OCI-LY1 (cell line): ENCODE data around the gene HMGA1.

ENCODE experiments used
- H2AFZ ChIP-seq: fragments of 200-600 bp; sonication (generic), shearing (Covaris generic); 2 replicates; pipeline ENCODE4 v1.6.0; 2014; ENCODE audit warnings: antibody characterized with exemption, mild to moderate bottlenecking, low read length
- H3F3A ChIP-seq: fragments of 200-600 bp; sonication (generic), shearing (Covaris generic); 2 replicates; pipeline ENCODE4 v1.6.0; 2014; ENCODE audit warnings: mild to moderate bottlenecking, antibody characterized with exemption, low read length, moderate library complexity; ENCODE audit not compliant: insufficient read depth
- H3K27ac ChIP-seq: fragments of 200-600 bp; sonication (generic); 2 replicates; pipeline ENCODE4 v1.5.1; 2014; ENCODE audit warnings: low read length, mixed run types, mild to moderate bottlenecking, low read depth; ENCODE audit not compliant: poor library complexity, severe bottlenecking
- H3K27me3 ChIP-seq: fragments of 200-600 bp; sonication (generic); 2 replicates; pipeline ENCODE4 v1.6.0; 2014; ENCODE audit warnings: antibody characterized with exemption, mild to moderate bottlenecking, low read length, moderate library complexity; ENCODE audit not compliant: insufficient read depth
- H3K36me3 ChIP-seq: fragments of 200-600 bp; sonication (generic); 2 replicates; pipeline ENCODE4 v1.6.1; 2014; ENCODE audit warnings: mild to moderate bottlenecking, antibody characterized with exemption, low read length, moderate library complexity, mixed read lengths; ENCODE audit not compliant: insufficient read depth
- H3K4me1 ChIP-seq: fragments of 200-600 bp; sonication (generic); 2 replicates; pipeline ENCODE4 v1.5.1; 2014; ENCODE audit warnings: mild to moderate bottlenecking, low read length, moderate library complexity; ENCODE audit not compliant: insufficient read depth, severe bottlenecking
- H3K4me2 ChIP-seq: fragments of 200-600 bp; sonication (generic), shearing (Covaris generic); 2 replicates; pipeline ENCODE4 v1.6.1; 2014; ENCODE audit warnings: low read length
- H3K4me3 ChIP-seq: fragments of 200-600 bp; sonication (generic); 2 replicates; pipeline ENCODE4 v1.5.1; 2014; ENCODE audit warnings: low read length, low read depth, mild to moderate bottlenecking, mixed read lengths; ENCODE audit not compliant: poor library complexity, severe bottlenecking
- H3K79me2 ChIP-seq: fragments of 200-600 bp; shearing (Covaris generic); 2 replicates; pipeline ENCODE4 v1.6.1; 2016; ENCODE audit warnings: mixed run types, low read length, mixed read lengths; ENCODE audit not compliant: insufficient read depth
- H3K9ac ChIP-seq: fragments of 200-600 bp; sonication (generic), shearing (Covaris generic); 2 replicates; pipeline ENCODE4 v1.6.1; 2014; ENCODE audit warnings: mild to moderate bottlenecking, low read length, mixed read lengths
- H3K9me2 ChIP-seq: fragments of 200-600 bp; sonication (generic), shearing (Covaris generic); 2 replicates; pipeline ENCODE4 v1.6.1; 2014; ENCODE audit warnings: low read depth, mild to moderate bottlenecking, low read length, mixed read lengths
- H3K9me3 ChIP-seq: fragments of 200-600 bp; shearing (Covaris generic); 2 replicates; pipeline ENCODE4 v1.6.1; 2014; ENCODE audit warnings: low read length, mixed read lengths
- H4K20me1 ChIP-seq: fragments of 200-600 bp; sonication (generic), shearing (Covaris generic); 2 replicates; pipeline ENCODE4 v1.6.0; 2016; ENCODE audit warnings: mild to moderate bottlenecking, low read length; ENCODE audit not compliant: insufficient read depth
- EZH2 ChIP-seq: fragments of 200-600 bp; sonication (generic), shearing (Covaris generic); IDR thresholded peaks from 2 replicates; pipeline ENCODE4 v1.8.0; 2017; ENCODE audit warnings: borderline replicate concordance, mixed run types, mild to moderate bottlenecking, antibody characterized with exemption, low read length, moderate library complexity, mixed read lengths
- TF ChIP-seq, protein P1 (sequence below): fragments of 200-600 bp; sonication (generic), shearing (Covaris generic); IDR thresholded peaks from 2 replicates; pipeline ENCODE4 v1.5.1; 2017; ENCODE audit warnings: mild to moderate bottlenecking, antibody characterized with exemption, low read length, moderate library complexity, mixed read lengths

The HMGA1 gene

GRCh38 chr6:34274129-34274528 is 37.5 kb downstream of the HMGA1 start:
- no peak overlapping the region for H3K4me2 ChIP-seq

DNA sequence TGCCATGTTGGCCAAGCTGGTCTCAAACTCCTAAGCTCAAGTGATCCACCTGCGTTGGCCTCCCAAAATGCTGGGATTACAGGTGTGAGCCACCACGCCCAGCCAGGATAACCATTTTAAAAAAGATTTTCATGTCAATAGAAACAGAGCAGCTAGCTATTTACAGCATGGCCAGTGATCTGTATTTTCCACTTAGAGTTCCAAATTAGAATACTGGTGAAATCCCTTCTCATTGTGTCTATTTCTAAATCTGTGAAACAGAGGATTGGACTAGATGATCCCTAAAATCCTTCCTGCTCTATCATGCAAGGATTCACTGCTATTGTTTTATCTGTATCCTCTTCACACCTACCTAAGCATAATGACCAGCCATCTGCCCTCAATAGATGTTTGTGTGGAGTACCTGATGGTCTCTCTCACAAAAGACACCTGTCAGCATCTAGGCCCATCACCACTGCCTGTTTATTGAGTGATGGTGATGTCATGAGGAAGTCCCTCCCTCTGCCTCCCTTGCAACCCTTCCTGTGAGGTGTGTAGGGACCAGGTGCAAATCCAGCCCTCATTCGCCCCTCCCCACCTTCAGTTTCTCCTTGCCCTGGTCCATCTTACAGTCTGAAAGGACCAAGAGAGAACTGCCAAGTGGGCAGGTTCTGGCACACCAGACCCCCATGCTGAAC is 38.6 kb downstream of the HMGA1 start:
- TF ChIP-seq EZH2, result no peak
- TF ChIP-seq, protein P1, sequence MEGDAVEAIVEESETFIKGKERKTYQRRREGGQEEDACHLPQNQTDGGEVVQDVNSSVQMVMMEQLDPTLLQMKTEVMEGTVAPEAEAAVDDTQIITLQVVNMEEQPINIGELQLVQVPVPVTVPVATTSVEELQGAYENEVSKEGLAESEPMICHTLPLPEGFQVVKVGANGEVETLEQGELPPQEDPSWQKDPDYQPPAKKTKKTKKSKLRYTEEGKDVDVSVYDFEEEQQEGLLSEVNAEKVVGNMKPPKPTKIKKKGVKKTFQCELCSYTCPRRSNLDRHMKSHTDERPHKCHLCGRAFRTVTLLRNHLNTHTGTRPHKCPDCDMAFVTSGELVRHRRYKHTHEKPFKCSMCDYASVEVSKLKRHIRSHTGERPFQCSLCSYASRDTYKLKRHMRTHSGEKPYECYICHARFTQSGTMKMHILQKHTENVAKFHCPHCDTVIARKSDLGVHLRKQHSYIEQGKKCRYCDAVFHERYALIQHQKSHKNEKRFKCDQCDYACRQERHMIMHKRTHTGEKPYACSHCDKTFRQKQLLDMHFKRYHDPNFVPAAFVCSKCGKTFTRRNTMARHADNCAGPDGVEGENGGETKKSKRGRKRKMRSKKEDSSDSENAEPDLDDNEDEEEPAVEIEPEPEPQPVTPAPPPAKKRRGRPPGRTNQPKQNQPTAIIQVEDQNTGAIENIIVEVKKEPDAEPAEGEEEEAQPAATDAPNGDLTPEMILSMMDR, result no peak
- Histone ChIP-seq H3K4me3 (no peak overlapping the region), H3K79me2 (no peaks in the 10 kb centered on the region), H3K27ac (no peak overlapping the region), H3K4me2 (no peak overlapping the region), H3K36me3 (peaks cover 10% of the 10 kb centered on the region; the same call in 1 of the 2 replicates), H2AFZ (no peak overlapping the region), H4K20me1 (no peaks in the 10 kb centered on the region), H3K9me3 (no peaks in the 10 kb centered on the region), H3K27me3 (no peaks in the 10 kb centered on the region), H3K4me1 (no peaks in the 10 kb centered on the region), H3K9me2 (no peaks in the 10 kb centered on the region), H3F3A (no peaks in the 10 kb centered on the region), H3K9ac (no peak overlapping the region)

More at GRCh38 chr6:34274129-34274528, 37.5 kb downstream of the HMGA1 start:
- no peaks in the 10 kb centered on the region for H3F3A ChIP-seq
- H3K4me3 ChIP-seq, result no peak overlapping the region
- H3K9me2 ChIP-seq, result no peaks in the 10 kb centered on the region
- H3K27ac ChIP-seq, result no peak overlapping the region
- no peak overlapping the region for H3K9ac ChIP-seq
- H3K79me2 ChIP-seq, result no peaks in the 10 kb centered on the region
- no peaks in the 10 kb centered on the region for H3K4me1 ChIP-seq
- H3K27me3 ChIP-seq, result no peaks in the 10 kb centered on the region
- H2AFZ ChIP-seq, result no peak overlapping the region
- no peaks in the 10 kb centered on the region for H3K9me3 ChIP-seq
- no peaks in the 10 kb centered on the region for H4K20me1 ChIP-seq
- TF ChIP-seq, protein P1, result no peak
- TF ChIP-seq EZH2, result no peak
- 0 out of 2 replicates have a peak, but pooled peaks cover 1% of the 10 kb centered on the region for H3K36me3 ChIP-seq

DNA sequence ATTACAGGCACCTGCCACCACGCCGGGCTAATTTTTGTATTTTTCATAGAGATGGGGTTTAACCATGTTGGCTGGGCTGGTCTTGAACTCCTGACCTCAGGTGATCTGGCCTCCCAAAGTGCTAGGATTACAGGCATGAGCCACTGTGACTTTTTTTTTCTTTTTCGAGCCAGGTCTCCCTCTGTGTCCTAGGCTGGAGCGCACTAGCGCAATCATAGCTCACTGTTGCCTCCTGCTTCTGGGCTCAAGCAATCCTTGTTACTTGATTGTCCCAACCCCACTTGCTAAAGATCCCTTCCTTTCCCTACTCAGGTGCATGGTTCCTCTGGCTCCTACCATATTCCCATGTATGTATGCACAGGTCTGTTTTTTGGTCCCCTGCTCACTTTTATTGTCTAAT is 39.5 kb downstream of the HMGA1 start:
- Histone ChIP-seq H4K20me1 (no peaks in the 10 kb centered on the region), H3K79me2 (no peaks in the 10 kb centered on the region), H3K9me3 (no peaks in the 10 kb centered on the region), H3K4me1 (no peaks in the 10 kb centered on the region), H3K27me3 (no peaks in the 10 kb centered on the region), H2AFZ (no peak overlapping the region), H3K4me2 (no peak overlapping the region), H3K36me3 (peaks cover 10% of the 10 kb centered on the region; the same call in 1 of the 2 replicates), H3K27ac (no peak overlapping the region), H3K9me2 (no peaks in the 10 kb centered on the region), H3K4me3 (no peak overlapping the region), H3K9ac (no peak overlapping the region), H3F3A (no peaks in the 10 kb centered on the region)
- TF ChIP-seq, protein P1, result no peak
- TF ChIP-seq EZH2, result no peak
